H1 (cell line): ENCODE data around the gene PHLDB3. TPM values are rescaled to one million over a fixed set of nuclear protein-coding genes. Genes with fewer than 3 reads are reported as not detected.

Experiments
- CHD7 ChIP-seq: fragments of 300-600 bp; sonication (generic); IDR thresholded peaks from 2 replicates; pipeline ENCODE4 v1.7.1; 2012; ENCODE audit warnings: low read length, moderate library complexity, mild to moderate bottlenecking, inconsistent platforms; ENCODE audit not compliant: insufficient replicate concordance
- polyA plus RNA-seq, 7 experiments: library from polyadenylated mRNA; depleted of rRNA in 3 of 7; stranded (reverse) in 5 of 7; unstranded in 2 of 7; fragments of >200 nt in 5 of 7; fragments of 200-250 nt in 2 of 7; gene quantifications; 1 replicate in 5 of 7; 2 replicates in 1 of 7; 4 replicates in 1 of 7; pipeline versions ENCODE4 v1.2.1 to v1.2.3, GENCODE V29; 2011 to 2013; ENCODE audit warnings: missing spikeins in 2 of 7, mixed read lengths in 2 of 7
- total RNA-seq: library from RNA; stranded (reverse); fragmentation: NEBNext Ultra II Directional; extraction: Animal tissue kit (Norgen Biotek cat#: 25700); gene quantifications from 2 replicates; pipeline ENCODE4 v1.2.1, GENCODE V29; 2021

The PHLDB3 gene
- total and polyA plus RNA-seq, 2 of the 8 experiments (the other 6 are each of a cell fraction or from before 2014, with no cell fraction given) = 4.0 to 8.5 TPM

- TF ChIP-seq CHD7 = no peak
- TF ChIP-seq, all 59 proteins: peak for 5
These were observed 41.0 kb downstream of the PHLDB3 start (continued) for GRCh38 chr19:43463381-43464133.
